Activated CD8-positive, alpha-beta memory T cell treated with anti-CD3 and anti-CD28 coated beads for 24 hours (primary cell): Measurements from ENCODE around the gene BAIAP2.
"Not testable (repeated sequence)": the region's sequence is repeated elsewhere in the genome, so short reads cannot be mapped to it uniquely, and the experiment has no call there.

Experiments used
- DNase-seq: peaks from one replicate; pipeline ENCODE4 v3.0.0-alpha.2; 2020

Gene BAIAP2

GRCh38 chr17:81002409-81003361, 32.3 kb upstream of the BAIAP2 start:
- no peak for DNase-seq

DNA sequence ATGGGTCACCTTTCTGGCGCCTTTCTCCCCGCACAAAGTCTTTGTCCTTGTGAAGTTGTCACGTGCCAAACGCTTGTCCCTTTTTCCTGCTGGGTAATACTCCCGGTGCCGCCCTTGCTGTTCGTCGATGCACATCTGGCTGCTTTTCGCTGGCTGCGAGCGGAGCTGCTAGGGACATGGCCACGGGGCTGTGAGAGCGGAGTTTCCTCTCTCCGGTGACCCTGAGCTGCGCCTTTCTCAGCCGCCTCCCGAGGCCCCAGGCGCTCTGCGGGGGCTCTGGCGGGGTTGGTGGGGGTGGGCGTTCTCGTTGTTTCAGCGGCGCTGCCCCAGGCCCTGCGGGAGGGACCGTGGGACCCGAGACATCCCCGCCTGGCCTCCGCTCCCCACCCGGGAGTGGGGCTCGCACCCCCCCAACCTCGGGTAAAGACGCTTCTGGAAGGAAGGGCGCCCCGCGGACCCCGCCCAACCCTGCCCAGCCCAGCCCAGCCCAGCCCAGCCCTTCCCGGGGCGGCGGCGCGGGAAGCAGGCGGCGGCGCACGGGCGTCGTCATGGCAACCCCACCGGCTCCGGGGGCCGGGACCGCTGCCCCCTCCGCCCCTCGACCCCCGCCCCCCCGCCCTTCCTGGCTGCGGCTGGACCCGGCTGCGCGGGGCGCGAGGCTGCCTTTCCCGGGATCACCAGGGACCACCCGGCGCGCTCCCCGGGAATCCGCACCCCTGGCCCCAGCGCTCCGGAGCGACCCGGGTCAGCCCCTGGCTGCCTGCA, 31.1 kb upstream of the BAIAP2 start:
- DNase-seq, result no peak

GRCh38 chr17:81006891-81007290, 28.1 kb upstream of the BAIAP2 start:
- no peak for DNase-seq

DNA sequence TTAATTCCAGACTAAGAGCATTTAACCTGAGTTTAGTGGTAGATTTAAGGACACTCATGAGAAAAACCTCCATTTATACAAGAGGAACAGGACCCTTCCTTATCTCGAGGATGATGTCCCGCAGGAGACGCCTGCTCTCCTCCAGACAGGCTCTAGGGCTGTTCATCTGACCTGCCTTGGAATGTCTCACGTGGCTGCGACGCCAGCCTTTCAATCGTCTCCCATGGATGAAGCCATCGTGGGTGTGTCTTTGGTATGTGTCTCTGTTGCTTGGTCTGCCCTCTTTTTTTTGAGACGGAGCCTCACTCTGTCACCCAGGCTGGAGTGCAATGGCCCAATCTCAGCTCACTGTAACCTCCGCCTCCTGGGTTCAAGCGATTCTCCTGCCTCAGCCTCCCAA, 26.8 kb upstream of the BAIAP2 start:
- DNase-seq, result no peak

DNA sequence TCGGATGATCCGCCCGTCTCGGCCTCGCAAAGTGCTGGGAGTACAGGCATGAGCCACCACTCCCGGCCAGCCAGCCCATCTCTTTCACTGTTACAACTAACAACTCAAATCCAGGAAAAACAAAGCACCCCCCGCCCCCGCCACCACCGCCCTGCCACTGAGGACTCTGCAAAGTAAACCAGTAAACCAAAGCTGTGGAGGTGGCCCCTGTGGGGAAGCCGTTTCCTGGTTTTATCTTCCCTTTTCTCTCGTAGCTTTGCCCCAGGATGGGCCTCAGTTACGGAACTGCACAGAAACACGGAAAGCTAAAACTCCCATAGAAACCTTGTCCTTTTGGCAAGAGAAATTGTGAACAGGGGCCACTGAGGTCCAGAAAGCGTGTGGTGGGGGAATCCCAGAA, 25.8 kb upstream of the BAIAP2 start:
- DNase-seq, result no peak

DNA sequence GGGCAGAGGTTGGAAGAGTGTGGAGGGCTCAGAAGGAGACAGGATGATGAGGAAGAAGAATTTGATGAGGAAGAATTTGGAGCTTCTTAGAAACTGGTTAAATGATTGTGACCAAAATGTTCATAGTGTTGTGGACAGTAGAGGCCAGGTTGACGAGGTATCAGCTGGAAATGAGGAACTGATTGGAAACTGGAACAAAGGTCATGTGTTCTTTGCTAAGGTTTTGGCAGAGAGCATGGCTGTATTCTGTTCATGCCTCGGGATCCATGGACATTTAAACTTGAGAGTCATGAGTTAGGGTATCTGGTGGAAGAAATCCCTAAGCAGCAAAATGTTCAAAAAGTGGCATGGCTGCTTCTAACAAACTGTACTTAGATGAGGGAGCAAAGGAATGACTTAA, 24.0 kb upstream of the BAIAP2 start:
- no peak for DNase-seq

GRCh38 chr17:81011951-81012350, 23.0 kb upstream of the BAIAP2 start:
- no peak for DNase-seq

DNA sequence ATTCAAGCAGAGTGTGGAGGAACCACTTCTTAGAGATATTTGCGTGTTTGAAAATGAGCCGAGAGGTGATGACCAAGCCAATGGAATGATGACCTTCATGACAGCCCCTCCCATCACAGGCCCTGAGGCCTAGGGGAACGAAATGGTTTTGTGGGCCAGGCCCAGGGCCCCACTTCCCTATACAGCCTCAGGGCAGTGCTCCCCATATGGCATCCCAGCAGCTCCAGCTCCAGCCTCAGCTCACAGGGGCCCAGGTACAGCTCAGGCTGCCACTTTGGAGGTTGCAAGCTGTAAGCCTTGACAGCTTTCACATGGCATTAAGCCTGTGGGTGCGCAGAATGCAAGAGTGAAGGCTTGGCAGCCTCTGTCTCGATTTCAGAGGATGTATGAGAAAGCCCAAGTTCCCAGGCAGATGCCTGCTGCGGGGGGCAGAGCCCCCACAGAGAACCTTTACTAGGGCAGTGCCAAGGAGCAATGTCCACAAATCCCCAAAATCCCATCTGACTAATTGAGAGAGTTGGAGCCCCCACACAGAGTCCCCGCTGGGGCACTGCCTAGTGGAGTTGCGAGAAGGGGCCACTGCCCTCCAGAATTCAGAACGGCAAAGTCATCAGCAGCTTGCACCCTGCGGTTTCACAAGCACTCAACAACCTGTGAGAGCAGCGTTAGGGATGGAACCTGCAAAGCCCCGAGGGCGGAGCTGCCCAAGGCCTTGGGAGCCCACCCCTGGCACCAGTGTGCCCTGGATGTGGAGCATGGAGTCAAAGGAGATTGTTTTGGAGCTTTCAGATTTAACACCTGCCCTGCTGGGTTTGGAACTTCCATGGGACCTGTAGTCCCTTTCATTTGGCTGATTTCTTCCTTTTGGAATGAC, 22.1 kb upstream of the BAIAP2 start:
- no peak for DNase-seq

DNA sequence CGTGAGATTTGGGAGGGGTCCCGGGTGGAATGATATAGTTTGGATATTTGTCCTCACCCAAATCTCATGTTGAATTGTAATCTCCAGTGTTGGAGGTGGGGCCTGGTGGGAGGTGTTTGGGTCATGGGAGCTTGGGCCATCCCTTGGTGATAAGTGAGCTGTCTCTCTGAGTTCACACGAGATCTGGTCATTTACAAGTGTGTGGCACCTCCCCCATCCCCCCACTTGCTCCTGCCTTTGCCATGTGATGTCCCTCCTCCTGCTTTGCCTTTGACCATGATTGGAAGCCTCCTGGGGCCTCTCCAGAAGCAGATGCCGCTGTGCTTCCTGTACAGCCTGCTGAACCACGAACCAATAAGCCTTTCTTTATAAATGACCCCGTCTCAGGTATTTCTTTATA, 21.3 kb upstream of the BAIAP2 start:
- DNase-seq, result no peak

GRCh38 chr17:81015136-81015535, 19.8 kb upstream of the BAIAP2 start:
- DNase-seq, result no peak

DNA sequence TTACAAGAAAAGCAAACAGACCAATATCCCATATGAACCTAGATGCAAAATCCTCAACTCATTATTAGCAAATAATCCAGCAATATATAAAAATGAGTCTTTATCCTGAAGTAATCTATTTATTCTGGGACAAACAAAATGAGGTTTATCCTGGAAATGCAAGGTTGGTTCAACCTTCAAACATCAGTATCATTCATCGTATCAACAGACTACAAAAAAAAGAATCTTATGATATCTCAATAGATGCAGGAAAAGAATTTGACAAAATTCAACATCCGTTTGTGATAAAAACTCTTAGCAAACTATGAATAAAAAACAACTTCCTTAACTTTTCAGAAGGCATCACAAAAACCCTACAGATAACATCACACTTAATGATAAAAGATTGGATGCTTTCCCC, 18.4 kb upstream of the BAIAP2 start:
- no peak for DNase-seq

- not testable (repeated sequence) for DNase-seq
Measured at GRCh38 chr17:81017330-81017729, 17.6 kb upstream of the BAIAP2 start.

DNA sequence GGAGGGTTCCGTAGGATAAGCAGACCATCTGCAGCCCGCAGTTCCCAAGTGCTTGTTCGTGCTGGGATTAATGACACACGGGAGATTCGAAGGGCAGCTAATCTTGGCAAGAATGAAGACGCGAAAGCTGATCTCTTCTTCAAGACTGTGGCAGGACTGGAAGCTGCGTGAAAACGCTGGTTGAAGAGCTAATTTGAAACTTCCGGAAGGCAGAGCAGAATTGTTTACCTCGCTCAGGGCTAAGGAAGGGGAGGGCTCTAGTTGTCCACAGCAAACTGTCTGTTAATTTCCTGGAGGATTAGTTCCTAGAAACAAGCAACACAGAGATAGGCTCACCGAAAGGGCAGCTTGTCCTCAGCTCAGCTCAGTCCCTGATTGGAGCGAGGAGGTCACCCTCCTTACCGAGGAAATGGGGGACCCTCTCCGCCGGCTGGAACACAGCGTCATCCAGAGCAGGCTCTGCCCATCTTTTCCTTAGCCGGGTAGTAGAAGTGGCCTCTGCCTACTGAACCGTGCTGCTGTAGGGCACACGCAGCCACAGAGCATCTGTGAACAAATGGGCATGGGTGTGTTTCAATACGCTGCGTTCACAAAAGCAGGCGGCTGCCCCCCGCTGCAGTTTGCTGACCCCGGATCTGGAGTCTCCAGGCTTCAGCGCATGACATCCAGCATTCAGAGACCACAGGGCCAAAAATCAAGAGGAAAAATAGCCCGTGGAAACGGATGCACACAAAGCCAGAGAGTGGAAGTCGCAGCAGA, 16.7 kb upstream of the BAIAP2 start:
- DNase-seq, result no peak

DNA sequence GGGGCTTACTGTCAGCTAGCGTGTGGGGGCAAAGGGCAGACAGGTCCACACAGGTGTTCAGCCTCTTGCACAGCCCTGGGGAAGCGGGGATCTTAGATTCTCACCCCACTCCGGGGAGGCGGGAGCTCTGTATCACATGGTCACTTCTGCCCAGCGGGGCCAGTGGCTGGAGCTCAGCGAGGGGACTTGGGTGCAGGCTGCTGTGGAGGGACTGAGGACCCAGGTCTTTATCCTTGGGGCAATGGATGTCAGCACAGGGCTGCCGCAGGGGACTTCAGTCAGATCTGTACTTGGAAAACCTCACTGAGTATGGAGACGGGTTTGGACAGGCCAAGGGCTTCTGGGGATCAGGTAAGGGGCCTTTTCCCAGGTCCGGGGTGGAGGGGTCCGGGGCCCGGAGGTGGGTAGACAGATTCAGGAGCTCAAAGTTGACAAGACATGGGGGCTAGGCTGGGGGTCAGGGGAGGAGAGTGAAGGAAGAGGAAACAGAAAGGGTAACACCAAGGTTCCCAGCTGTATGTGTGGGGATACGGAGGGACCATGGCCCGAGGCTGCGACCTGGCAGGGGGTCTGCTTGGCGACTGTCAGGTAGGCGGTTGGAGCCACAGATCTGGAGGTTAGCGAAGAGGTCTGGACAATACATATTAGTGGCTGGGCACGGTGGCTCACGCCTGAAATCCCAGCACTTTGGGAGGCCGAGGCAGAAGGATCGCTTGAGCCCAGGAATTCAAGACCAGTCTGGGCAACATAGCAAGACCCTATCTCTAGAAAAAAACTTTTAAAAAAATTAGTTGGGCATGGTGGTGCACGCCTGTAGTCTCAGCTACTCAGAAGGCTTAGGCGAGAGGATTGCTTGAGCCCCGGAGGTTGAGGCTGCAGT, 15.1 kb upstream of the BAIAP2 start:
- no peak for DNase-seq

DNA sequence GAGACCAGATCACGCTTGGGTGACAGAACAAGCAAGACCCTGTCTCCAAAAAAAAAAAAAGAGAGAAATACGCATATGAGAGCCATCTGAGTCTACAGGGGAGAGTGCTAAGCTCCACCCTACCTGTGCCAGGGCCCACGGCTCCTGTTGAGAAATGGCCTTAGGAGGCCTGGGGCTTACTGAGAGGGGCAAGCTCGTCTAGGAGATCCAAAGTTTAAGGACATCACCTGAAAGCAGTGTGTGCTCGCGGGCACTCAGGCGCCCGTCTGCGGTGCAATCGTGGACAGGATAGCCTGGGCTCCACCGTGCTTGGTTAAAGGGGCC, 14.5 kb upstream of the BAIAP2 start:
- no peak for DNase-seq

DNA sequence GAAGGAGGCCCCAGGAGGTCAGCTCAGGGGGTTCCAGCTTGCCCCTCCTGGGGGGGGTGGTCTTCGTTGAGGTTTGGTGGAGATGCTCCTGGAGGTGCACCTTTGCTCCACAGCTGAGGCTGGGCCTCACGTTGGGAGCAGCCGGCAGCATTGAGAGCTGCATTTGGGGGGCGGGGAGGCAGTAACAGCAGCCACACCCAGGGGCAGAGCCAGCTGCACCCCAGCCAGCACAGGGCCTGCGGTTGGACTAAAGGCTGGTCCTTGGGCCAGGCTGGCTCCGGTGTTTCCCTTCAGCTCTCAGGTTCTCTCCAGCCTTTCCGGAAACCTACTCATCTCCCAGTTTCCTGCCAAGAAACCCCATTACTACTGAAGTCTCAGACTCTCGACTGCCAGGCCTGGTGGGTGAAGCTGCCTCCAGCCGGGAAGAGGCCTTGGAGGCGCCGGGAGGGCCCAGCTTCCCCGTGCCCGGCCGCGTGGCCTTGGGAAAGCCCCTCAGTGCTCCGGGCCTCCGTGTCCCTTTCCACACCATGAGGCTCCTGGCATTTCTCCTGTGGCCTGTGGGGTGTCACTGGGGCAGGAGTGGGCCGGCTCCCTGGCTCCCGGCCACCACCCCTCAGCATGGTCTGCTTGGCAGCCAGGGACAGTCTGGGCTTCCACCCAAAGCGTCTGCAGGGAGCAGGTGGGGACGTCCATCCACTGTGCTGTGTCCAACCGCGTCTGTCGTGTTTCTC, 14.0 kb upstream of the BAIAP2 start:
- no peak for DNase-seq

- no peak for DNase-seq
Measured at GRCh38 chr17:81021531-81022343, 13.2 kb upstream of the BAIAP2 start.

- DNase-seq, result no peak
Measured at GRCh38 chr17:81022344-81022676, 12.6 kb upstream of the BAIAP2 start.

GRCh38 chr17:81025065-81025740, 9.7 kb upstream of the BAIAP2 start:
- DNase-seq, result no peak
